Endothelial cell of umbilical vein (primary cell): ENCODE results near the gene PKNOX2. TPM values are rescaled to one million over a fixed set of nuclear protein-coding genes. Genes with fewer than 3 reads are reported as not detected.

Source experiments
- BruUV-seq: library from RNA; stranded (reverse); fragments of 400-500 nt; replicated peaks from 2 replicates; lab custom pipeline; 2021; lab: Mats Ljungman, UMichigan
- CTCF ChIA-PET: fragments of 300-600, 350-600 bp; sonication (Branson Sonifier 250); formaldehyde crosslinking; loops from one replicate; lab custom pipeline; 2021; ENCODE audit warnings: antibody characterized with exemption, inconsistent platforms; lab: Charles Lee
- POLR2A ChIA-PET: fragments of 300-600, 350-600 bp; sonication (Branson Sonifier 250); formaldehyde crosslinking; loops from one replicate; lab custom pipeline; 2021; ENCODE audit warnings: antibody characterized with exemption, inconsistent platforms; lab: Charles Lee
- DNase-seq: peaks from one replicate; pipeline ENCODE4 v3.0.0-alpha.2; 2011; ENCODE audit warnings: low read depth, low spot score
- FAIRE-seq: peaks from 2 replicates; lab custom pipeline; 2011; peaks lifted over from hg19 to GRCh38; lab: Jason Lieb, UNC
- H2AFZ ChIP-seq: 2 replicates; pipeline ENCODE4 v1.6.0; 2012; ENCODE audit warnings: low read depth, low read length, control low read depth, inconsistent platforms
- H3K27ac ChIP-seq: 2 replicates; pipeline ENCODE4 v1.5.1; 2011; ENCODE audit warnings: low read depth, mild to moderate bottlenecking, control low read depth, low read length, moderate library complexity; ENCODE audit not compliant: insufficient read depth
- H3K27me3 ChIP-seq, 2 experiments: 2 replicates each; pipeline versions ENCODE4 v1.6.0 to v1.6.1; 2011; ENCODE audit warnings: low read length in 2 of 2, mixed read lengths in 1 of 2; ENCODE audit not compliant: control insufficient read depth in 2 of 2, insufficient read depth in 2 of 2
- H3K36me3 ChIP-seq, 2 experiments: 2 replicates in 1 of 2; 3 replicates in 1 of 2; pipeline ENCODE4 v1.5.1; 2011; ENCODE audit warnings: low read length in 2 of 2, mild to moderate bottlenecking in 1 of 2, moderate library complexity in 1 of 2; ENCODE audit not compliant: control insufficient read depth in 2 of 2, insufficient read depth in 2 of 2; ENCODE audit errors: extremely low read depth in 1 of 2
- H3K4me1 ChIP-seq: 3 replicates; pipeline ENCODE4 v1.5.1; 2011; ENCODE audit warnings: mild to moderate bottlenecking, low read length; ENCODE audit not compliant: control insufficient read depth, insufficient read depth; ENCODE audit errors: extremely low read depth
- H3K4me2 ChIP-seq: 2 replicates; pipeline ENCODE4 v1.6.1; 2011; ENCODE audit warnings: low read length, control low read depth, mixed read lengths; ENCODE audit not compliant: insufficient read depth
- H3K4me3 ChIP-seq, 3 experiments: fragments of 200-600 bp in 1 of 3; sonication (generic), shearing (Covaris generic) in 1 of 3; replicated peaks in 1 of 3; 2 replicates each; pipeline ENCODE4 v1.5.1; 2011 to 2016; ENCODE audit warnings: control low read depth in 3 of 3, low read length in 3 of 3, mild to moderate bottlenecking in 2 of 3, inconsistent platforms in 1 of 3, low read depth in 1 of 3, moderate library complexity in 1 of 3; ENCODE audit not compliant: insufficient read depth in 1 of 3
- H3K79me2 ChIP-seq: 2 replicates; pipeline ENCODE4 v1.6.0; 2012; ENCODE audit warnings: low read length, inconsistent platforms; ENCODE audit not compliant: control insufficient read depth, insufficient read depth
- H3K9ac ChIP-seq: replicated peaks from 2 replicates; pipeline ENCODE3; 2011; ENCODE audit warnings: low read length, control low read depth; ENCODE audit not compliant: insufficient read depth; ENCODE audit errors: extremely low read depth
- H3K9me1 ChIP-seq: replicated peaks from 3 replicates; pipeline ENCODE4 v1.6.0; 2011; ENCODE audit warnings: mild to moderate bottlenecking, low read length; ENCODE audit not compliant: control insufficient read depth, insufficient read depth; ENCODE audit errors: extremely low read depth
- H3K9me3 ChIP-seq: replicated peaks from 2 replicates; pipeline ENCODE4 v1.5.1; 2012; ENCODE audit warnings: low read length, inconsistent platforms; ENCODE audit not compliant: control insufficient read depth, insufficient read depth
- H4K20me1 ChIP-seq: replicated peaks from 2 replicates; pipeline ENCODE3; 2011; ENCODE audit warnings: mild to moderate bottlenecking, low read length; ENCODE audit not compliant: control insufficient read depth, insufficient read depth; ENCODE audit errors: extremely low read depth
- CTCF ChIP-seq, 2 donors: IDR thresholded peaks; 1 replicate in 1 of 2; 2 replicates in 1 of 2; pipeline ENCODE4 v1.5.1; 2011; ENCODE audit warnings: low read length in 2 of 2, mild to moderate bottlenecking in 2 of 2, moderate library complexity in 2 of 2, control low read depth in 1 of 2, inconsistent platforms in 1 of 2, low read depth in 1 of 2; ENCODE audit not compliant: insufficient read depth in 1 of 2; ENCODE audit errors: extremely low read depth in 1 of 2
- EZH2 ChIP-seq: IDR thresholded peaks from 2 replicates; pipeline ENCODE4 v1.6.1; 2012; ENCODE audit warnings: borderline replicate concordance, low read depth, mild to moderate bottlenecking, moderate library complexity, low read length, inconsistent platforms; ENCODE audit not compliant: severe bottlenecking
- FOS ChIP-seq: IDR thresholded peaks from 2 replicates; pipeline ENCODE4 v1.6.1; 2011; ENCODE audit warnings: mild to moderate bottlenecking, low read length, moderate library complexity, borderline replicate concordance; ENCODE audit not compliant: insufficient read depth
- GATA2 ChIP-seq: IDR thresholded peaks from 2 replicates; pipeline ENCODE4 v1.7.0; 2011; ENCODE audit warnings: low read depth, mild to moderate bottlenecking, moderate library complexity, mixed read lengths, low read length; ENCODE audit not compliant: insufficient read length, insufficient read depth
- JUN ChIP-seq: IDR thresholded peaks from 2 replicates; pipeline ENCODE4 v1.6.1; 2011; ENCODE audit warnings: borderline replicate concordance, low read depth; ENCODE audit not compliant: insufficient read length, insufficient read depth
- MYC ChIP-seq: IDR thresholded peaks from one replicate; pipeline ENCODE4 v1.6.1; 2011; ENCODE audit warnings: mild to moderate bottlenecking, low read depth, low read length
- POLR2A ChIP-seq: IDR thresholded peaks from 2 replicates; pipeline ENCODE4 v1.6.1; 2012; ENCODE audit warnings: low read depth, mild to moderate bottlenecking, control low read depth, low read length
- dilution Hi-C: fragments of 300-500 bp; cut with MboI; formaldehyde crosslinking; loops from one replicate; pipeline ENCODE4 v1.15.0; 2019; ENCODE audit warnings: low sequenced_read_pairs; ENCODE audit not compliant: extremely low pct_ligation_motif_present
- intact Hi-C: fragments of 100-400 bp; cut with micrococcal nuclease; formaldehyde crosslinking; loops from one replicate; pipeline ENCODE4 v1.10.0; 2022
- polyA plus RNA-seq, 4 experiments: library from polyadenylated mRNA; depleted of rRNA in 3 of 4; stranded (reverse) in 3 of 4; unstranded in 1 of 4; fragments of >200 nt; gene quantifications; 2 replicates each; pipeline versions ENCODE4 v1.2.1 to v1.2.3, GENCODE V29; 2011 to 2012; ENCODE audit warnings: missing spikeins in 1 of 4
- total RNA-seq: library from RNA; stranded (reverse); gene quantifications from 2 replicates; pipeline ENCODE4 v1.2.3, GENCODE V29; 2021
- TF ChIP-seq, protein P1 (sequence below): IDR thresholded peaks from 2 replicates; pipeline ENCODE4 v1.6.1; 2011; ENCODE audit not compliant: insufficient read depth, insufficient read length

The PKNOX2 gene
- total and polyA plus RNA-seq, 2 donors (not counting 3 experiments of a cell fraction or from before 2014, with no cell fraction given), result 0.11 to 0.91 TPM

GRCh38 chr11:125270106-125270505 lies 105.6 kb downstream of the PKNOX2 start:
- no peaks in the 10 kb centered on the region for H3K9me3 ChIP-seq
- H3K9me1 ChIP-seq, result no peaks in the 10 kb centered on the region
- H3K27ac ChIP-seq, result no peak overlapping the region
- CTCF ChIA-PET, result no interaction called here
- no peak for TF ChIP-seq MYC
- no peak for TF ChIP-seq JUN
- no peak for TF ChIP-seq FOS
- TF ChIP-seq, protein P1, sequence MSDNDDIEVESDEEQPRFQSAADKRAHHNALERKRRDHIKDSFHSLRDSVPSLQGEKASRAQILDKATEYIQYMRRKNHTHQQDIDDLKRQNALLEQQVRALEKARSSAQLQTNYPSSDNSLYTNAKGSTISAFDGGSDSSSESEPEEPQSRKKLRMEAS, result no peak
- H3K4me1 ChIP-seq, result no peaks in the 10 kb centered on the region
- no peaks in the 10 kb centered on the region for H4K20me1 ChIP-seq
- no peak for FAIRE-seq
- no peak overlapping the region for H3K9ac ChIP-seq
- no peak for DNase-seq
- peaks cover 4 to 6% of the 10 kb centered on the region in 2 experiments for H3K27me3 ChIP-seq
- H3K79me2 ChIP-seq, result no peaks in the 10 kb centered on the region
- H3K4me2 ChIP-seq, result no peak overlapping the region
- intact Hi-C loops (no loop called here), dilution Hi-C loops (no loop called here)
- no TSS peak for BruUV-seq
- no peak overlapping the region for H2AFZ ChIP-seq
- H3K4me3 ChIP-seq, result no peak overlapping the region
- H3K36me3 ChIP-seq, result no peaks in the 10 kb centered on the region
- POLR2A ChIA-PET, result no interaction called here

GRCh38 chr11:125270711-125271110 lies 106.2 kb downstream of the PKNOX2 start:
- Histone ChIP-seq H3K27ac (no peak overlapping the region), H3K9ac (no peak overlapping the region), H4K20me1 (no peaks in the 10 kb centered on the region), H3K9me3 (no peaks in the 10 kb centered on the region), H3K4me2 (no peak overlapping the region), H3K4me1 (no peaks in the 10 kb centered on the region), H3K79me2 (no peaks in the 10 kb centered on the region), H3K36me3 (no peaks in the 10 kb centered on the region), H3K4me3 (no peak overlapping the region), H3K27me3 (peaks cover 6 to 8% of the 10 kb centered on the region in 2 experiments), H3K9me1 (no peaks in the 10 kb centered on the region), H2AFZ (no peak overlapping the region)
- dilution Hi-C loops, result no loop called here
- no TSS peak for BruUV-seq
- POLR2A ChIA-PET, result no interaction called here
- intact Hi-C loops, result no loop called here
- no peak for DNase-seq
- CTCF ChIA-PET, result no interaction called here
- TF ChIP-seq GATA2 (no peak), EZH2 (no peak), MYC (no peak), POLR2A (no peak), CTCF (IDR thresholded peaks at IDR 0.05; ENCODE audit: extremely low read depth in 1 of 2, insufficient read depth in 1 of 2, low read depth in 1 of 2, low read length in 2 of 2) (no peak), JUN (no peak), FOS (no peak)
- TF ChIP-seq, protein P1, result no peak
- no peak for FAIRE-seq
